ENCODE results near the gene CPXCR1. TPM values are rescaled to one million over a fixed set of nuclear protein-coding genes. Genes with fewer than 3 reads are reported as not detected.

CPXCR1 gene
- total and polyA plus RNA-seq, 2 donors (not counting 3 experiments of a cell fraction or from before 2014, with no cell fraction given), result not detected

DNA sequence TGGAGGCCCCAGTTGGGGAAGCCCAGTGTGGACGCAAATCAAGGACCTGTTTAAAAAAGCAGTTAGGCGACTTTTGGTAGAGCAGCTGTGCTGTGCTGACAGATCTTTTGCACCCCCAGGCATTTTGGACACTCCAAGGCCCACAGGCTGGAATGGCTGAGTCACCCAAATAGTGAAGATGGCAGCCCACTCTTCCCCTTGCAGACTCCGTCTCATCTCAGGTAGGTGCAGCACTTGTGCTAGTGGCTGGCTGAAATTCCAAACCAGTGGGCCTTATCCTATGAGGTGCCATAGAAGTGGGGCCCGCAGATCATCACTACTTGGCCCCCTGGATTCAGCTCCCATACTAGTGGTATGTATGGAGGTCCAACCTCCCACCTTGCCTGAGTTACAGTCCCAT, 42.8 kb downstream of the CPXCR1 start:
- Histone ChIP-seq H3K27me3 (ENCODE audit: control insufficient read depth in 2 of 2, insufficient read depth in 2 of 2, low read length in 2 of 2) (no peaks in the 10 kb centered on the region), H3K79me2 (ENCODE audit: control insufficient read depth, insufficient read depth, low read length) (no peaks in the 10 kb centered on the region), H3K36me3 (ENCODE audit: control insufficient read depth in 2 of 2, extremely low read depth in 1 of 2, insufficient read depth in 2 of 2, low read length in 2 of 2) (no peaks in the 10 kb centered on the region), H3K4me2 (ENCODE audit: insufficient read depth, low read length) (no peak overlapping the region), H4K20me1 (replicated peaks; ENCODE audit: control insufficient read depth, extremely low read depth, insufficient read depth, low read length) (no peaks in the 10 kb centered on the region), H2AFZ (ENCODE audit: low read depth, low read length) (no peak overlapping the region), H3K9me1 (replicated peaks; ENCODE audit: control insufficient read depth, extremely low read depth, insufficient read depth, low read length) (no peaks in the 10 kb centered on the region), H3K9me3 (replicated peaks; ENCODE audit: control insufficient read depth, insufficient read depth, low read length) (no peaks in the 10 kb centered on the region), H3K4me1 (ENCODE audit: control insufficient read depth, extremely low read depth, insufficient read depth, low read length) (no peaks in the 10 kb centered on the region), H3K27ac (ENCODE audit: insufficient read depth, low read depth, low read length) (no peak overlapping the region), H3K4me3 (replicated peaks in 1 of 3; ENCODE audit: insufficient read depth in 1 of 3, low read depth in 1 of 3, low read length in 3 of 3) (no peak overlapping the region), H3K9ac (replicated peaks; ENCODE audit: extremely low read depth, insufficient read depth, low read length) (no peak overlapping the region)
- FAIRE-seq, result no peak
- CTCF ChIA-PET, result no interaction called here
- no peak for DNase-seq (ENCODE audit: low read depth, low spot score)
- intact Hi-C loops (cut with micrococcal nuclease), result no loop called here
- no peak for TF ChIP-seq POLR2AphosphoS5 (IDR thresholded peaks at IDR 0.05; ENCODE audit: insufficient read depth, low read depth, low read length)
- no peak for TF ChIP-seq MYC (IDR thresholded peaks at IDR 0.05; ENCODE audit: low read depth, low read length)
- no peak for TF ChIP-seq POLR2A (IDR thresholded peaks at IDR 0.05; ENCODE audit: low read depth, low read length)
- TF ChIP-seq JUN (IDR thresholded peaks at IDR 0.05; ENCODE audit: borderline replicate concordance, insufficient read depth, insufficient read length, low read depth), result no peak
- no peak for TF ChIP-seq GATA2 (IDR thresholded peaks at IDR 0.05; ENCODE audit: insufficient read depth, insufficient read length, low read depth, low read length)
- TF ChIP-seq FOS (IDR thresholded peaks at IDR 0.05; ENCODE audit: borderline replicate concordance, insufficient read depth, low read length), result no peak
- TF ChIP-seq, protein P1, sequence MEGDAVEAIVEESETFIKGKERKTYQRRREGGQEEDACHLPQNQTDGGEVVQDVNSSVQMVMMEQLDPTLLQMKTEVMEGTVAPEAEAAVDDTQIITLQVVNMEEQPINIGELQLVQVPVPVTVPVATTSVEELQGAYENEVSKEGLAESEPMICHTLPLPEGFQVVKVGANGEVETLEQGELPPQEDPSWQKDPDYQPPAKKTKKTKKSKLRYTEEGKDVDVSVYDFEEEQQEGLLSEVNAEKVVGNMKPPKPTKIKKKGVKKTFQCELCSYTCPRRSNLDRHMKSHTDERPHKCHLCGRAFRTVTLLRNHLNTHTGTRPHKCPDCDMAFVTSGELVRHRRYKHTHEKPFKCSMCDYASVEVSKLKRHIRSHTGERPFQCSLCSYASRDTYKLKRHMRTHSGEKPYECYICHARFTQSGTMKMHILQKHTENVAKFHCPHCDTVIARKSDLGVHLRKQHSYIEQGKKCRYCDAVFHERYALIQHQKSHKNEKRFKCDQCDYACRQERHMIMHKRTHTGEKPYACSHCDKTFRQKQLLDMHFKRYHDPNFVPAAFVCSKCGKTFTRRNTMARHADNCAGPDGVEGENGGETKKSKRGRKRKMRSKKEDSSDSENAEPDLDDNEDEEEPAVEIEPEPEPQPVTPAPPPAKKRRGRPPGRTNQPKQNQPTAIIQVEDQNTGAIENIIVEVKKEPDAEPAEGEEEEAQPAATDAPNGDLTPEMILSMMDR (IDR thresholded peaks at IDR 0.05; ENCODE audit: extremely low read depth in 1 of 2, insufficient read depth in 1 of 2, low read depth in 1 of 2, low read length in 2 of 2), result no peak
- TF ChIP-seq, protein P2, sequence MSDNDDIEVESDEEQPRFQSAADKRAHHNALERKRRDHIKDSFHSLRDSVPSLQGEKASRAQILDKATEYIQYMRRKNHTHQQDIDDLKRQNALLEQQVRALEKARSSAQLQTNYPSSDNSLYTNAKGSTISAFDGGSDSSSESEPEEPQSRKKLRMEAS (IDR thresholded peaks at IDR 0.05; ENCODE audit: insufficient read depth, insufficient read length), result no peak
- no peak for TF ChIP-seq EZH2 (IDR thresholded peaks at IDR 0.05; ENCODE audit: borderline replicate concordance, low read depth, low read length, severe bottlenecking)
- BruUV-seq (replicated peaks), result no TSS peak
- dilution Hi-C loops (cut with MboI; ENCODE audit: extremely low pct_ligation_motif_present, low sequenced_read_pairs), result no loop called here
- POLR2A ChIA-PET, result no interaction called here

Measured in endothelial cell of umbilical vein (primary cell).